Measurements from ENCODE around the gene GYS1.

The GYS1 gene

DNA sequence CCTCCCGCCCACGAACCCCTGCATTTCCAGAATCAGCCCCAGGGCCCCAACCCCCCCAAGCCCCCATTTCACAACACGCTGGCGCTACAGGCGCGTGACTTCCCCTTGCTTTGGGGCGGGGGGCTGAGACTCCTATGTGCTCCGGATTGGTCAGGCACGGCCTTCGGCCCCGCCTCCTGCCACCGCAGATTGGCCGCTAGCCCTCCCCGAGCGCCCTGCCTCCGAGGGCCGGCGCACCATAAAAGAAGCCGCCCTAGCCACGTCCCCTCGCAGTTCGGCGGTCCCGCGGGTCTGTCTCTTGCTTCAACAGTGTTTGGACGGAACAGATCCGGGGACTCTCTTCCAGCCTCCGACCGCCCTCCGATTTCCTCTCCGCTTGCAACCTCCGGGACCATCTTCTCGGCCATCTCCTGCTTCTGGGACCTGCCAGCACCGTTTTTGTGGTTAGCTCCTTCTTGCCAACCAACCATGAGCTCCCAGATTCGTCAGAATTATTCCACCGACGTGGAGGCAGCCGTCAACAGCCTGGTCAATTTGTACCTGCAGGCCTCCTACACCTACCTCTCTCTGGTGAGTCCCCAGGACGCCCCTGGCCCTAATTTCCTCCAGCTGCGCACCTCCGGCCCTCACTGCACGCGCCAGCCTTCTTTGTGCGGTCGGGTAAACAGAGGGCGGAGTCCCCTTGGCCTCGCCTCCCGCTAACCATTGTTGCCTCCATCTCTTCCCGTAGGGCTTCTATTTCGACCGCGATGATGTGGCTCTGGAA is 27.9 kb downstream of the GYS1 start, which contains the start of gene FTL (continued):
- TF ChIP-seq, protein P1, sequence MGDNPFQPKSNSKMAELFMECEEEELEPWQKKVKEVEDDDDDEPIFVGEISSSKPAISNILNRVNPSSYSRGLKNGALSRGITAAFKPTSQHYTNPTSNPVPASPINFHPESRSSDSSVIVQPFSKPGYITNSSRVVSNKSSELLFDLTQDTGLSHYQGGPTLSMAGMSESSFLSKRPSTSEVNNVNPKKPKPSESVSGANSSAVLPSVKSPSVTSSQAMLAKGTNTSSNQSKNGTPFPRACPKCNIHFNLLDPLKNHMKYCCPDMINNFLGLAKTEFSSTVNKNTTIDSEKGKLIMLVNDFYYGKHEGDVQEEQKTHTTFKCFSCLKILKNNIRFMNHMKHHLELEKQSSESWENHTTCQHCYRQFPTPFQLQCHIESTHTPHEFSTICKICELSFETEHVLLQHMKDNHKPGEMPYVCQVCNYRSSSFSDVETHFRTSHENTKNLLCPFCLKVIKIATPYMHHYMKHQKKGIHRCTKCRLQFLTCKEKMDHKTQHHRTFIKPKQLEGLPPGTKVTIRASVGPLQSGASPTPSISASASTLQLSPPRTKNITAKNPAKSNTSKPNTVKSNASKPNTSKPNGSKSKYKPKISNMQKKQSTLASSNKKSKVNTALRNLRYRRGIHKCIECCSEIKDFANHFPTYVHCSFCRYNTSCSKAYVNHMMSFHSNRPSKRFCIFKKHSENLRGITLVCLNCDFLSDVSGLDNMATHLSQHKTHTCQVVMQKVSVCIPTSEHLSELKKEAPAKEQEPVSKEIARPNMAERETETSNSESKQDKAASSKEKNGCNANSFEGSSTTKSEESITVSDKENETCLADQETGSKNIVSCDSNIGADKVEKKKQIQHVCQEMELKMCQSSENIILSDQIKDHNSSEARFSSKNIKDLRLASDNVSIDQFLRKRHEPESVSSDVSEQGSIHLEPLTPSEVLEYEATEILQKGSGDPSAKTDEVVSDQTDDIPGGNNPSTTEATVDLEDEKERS (tag by site-specific recombination; IDR thresholded peaks at IDR 0.05), result 0 out of 2 replicates have a peak, but pooled peaks have one; percentile 11
- TF ChIP-seq ZNF658 (tag by site-specific recombination; IDR thresholded peaks at IDR 0.05) (no peak), ZNF423 (tag by site-specific recombination; IDR thresholded peaks at IDR 0.05) (no peak), TCF7L2 (IDR thresholded peaks at IDR 0.05; ENCODE audit: borderline replicate concordance, low read depth, low read length) (peak; percentile 35; the same call in 1 of the 2 replicates), ZNF155 (tag by site-specific recombination; IDR thresholded peaks at IDR 0.05) (no peak), MZF1 (tag by site-specific recombination; IDR thresholded peaks at IDR 0.05; ENCODE audit: borderline replicate concordance) (no peak), ZNF433 (tag by site-specific recombination; IDR thresholded peaks at IDR 0.05; ENCODE audit: low read depth) (no peak), ZNF354C (tag by site-specific recombination; IDR thresholded peaks at IDR 0.05; ENCODE audit: borderline replicate concordance, low read depth) (no peak), ZFP37 (tag by site-specific recombination; IDR thresholded peaks at IDR 0.05) (peak; percentile 93; the same call in 1 of the 2 replicates), ZNF785 (tag by site-specific recombination; IDR thresholded peaks at IDR 0.05) (no peak; the same call in 1 of the 2 replicates), ZNF146 (tag by site-specific recombination; IDR thresholded peaks at IDR 0.05) (no peak), ZBTB1 (tag by site-specific recombination; IDR thresholded peaks at IDR 0.05) (no peak), ZNF138 (tag by site-specific recombination; IDR thresholded peaks at IDR 0.05; ENCODE audit: borderline replicate concordance) (no peak), HOXD13 (CRISPR knock-in tag; IDR thresholded peaks at IDR 0.05; ENCODE audit: borderline replicate concordance) (no peak), ZNF626 (tag by site-specific recombination; IDR thresholded peaks at IDR 0.05) (no peak), ZNF394 (tag by site-specific recombination; IDR thresholded peaks at IDR 0.05; ENCODE audit: borderline replicate concordance) (peak; percentile 74; the same call in 1 of the 2 replicates), ZNF214 (tag by site-specific recombination; IDR thresholded peaks at IDR 0.05; ENCODE audit: borderline replicate concordance) (no peak), ZNF248 (tag by site-specific recombination; IDR thresholded peaks at IDR 0.05) (no peak), ZNF335 (tag by site-specific recombination; conservative IDR thresholded peaks at IDR 0.05) (0 out of 2 replicates have a peak, but pooled peaks have one; percentile 7), ZNF274 (IDR thresholded peaks at IDR 0.05; ENCODE audit: low read length) (no peak), ZNF274 (tag by site-specific recombination; IDR thresholded peaks at IDR 0.05; ENCODE audit: borderline replicate concordance) (no peak), ZNF510 (tag by site-specific recombination; IDR thresholded peaks at IDR 0.05; ENCODE audit: insufficient replicate concordance) (no peak), ZNF16 (tag by site-specific recombination; IDR thresholded peaks at IDR 0.05; ENCODE audit: low read depth) (no peak), BCL11A (tag by site-specific recombination; IDR thresholded peaks at IDR 0.05; ENCODE audit: low read depth) (no peak; the same call in 1 of the 2 replicates), ZNF426 (tag by site-specific recombination; IDR thresholded peaks at IDR 0.05) (no peak)
- TF ChIP-seq, protein P2, sequence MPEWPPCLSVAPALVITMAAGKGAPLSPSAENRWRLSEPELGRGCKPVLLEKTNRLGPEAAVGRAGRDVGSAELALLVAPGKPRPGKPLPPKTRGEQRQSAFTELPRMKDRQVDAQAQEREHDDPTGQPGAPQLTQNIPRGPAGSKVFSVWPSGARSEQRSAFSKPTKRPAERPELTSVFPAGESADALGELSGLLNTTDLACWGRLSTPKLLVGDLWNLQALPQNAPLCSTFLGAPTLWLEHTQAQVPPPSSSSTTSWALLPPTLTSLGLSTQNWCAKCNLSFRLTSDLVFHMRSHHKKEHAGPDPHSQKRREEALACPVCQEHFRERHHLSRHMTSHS (tag by site-specific recombination; IDR thresholded peaks at IDR 0.05), result no peak
- TF ChIP-seq, protein P3, sequence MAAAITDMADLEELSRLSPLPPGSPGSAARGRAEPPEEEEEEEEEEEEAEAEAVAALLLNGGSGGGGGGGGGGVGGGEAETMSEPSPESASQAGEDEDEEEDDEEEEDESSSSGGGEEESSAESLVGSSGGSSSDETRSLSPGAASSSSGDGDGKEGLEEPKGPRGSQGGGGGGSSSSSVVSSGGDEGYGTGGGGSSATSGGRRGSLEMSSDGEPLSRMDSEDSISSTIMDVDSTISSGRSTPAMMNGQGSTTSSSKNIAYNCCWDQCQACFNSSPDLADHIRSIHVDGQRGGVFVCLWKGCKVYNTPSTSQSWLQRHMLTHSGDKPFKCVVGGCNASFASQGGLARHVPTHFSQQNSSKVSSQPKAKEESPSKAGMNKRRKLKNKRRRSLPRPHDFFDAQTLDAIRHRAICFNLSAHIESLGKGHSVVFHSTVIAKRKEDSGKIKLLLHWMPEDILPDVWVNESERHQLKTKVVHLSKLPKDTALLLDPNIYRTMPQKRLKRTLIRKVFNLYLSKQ (tag by site-specific recombination; IDR thresholded peaks at IDR 0.05; ENCODE audit: borderline replicate concordance), result no peak
- TF ChIP-seq, protein P4, sequence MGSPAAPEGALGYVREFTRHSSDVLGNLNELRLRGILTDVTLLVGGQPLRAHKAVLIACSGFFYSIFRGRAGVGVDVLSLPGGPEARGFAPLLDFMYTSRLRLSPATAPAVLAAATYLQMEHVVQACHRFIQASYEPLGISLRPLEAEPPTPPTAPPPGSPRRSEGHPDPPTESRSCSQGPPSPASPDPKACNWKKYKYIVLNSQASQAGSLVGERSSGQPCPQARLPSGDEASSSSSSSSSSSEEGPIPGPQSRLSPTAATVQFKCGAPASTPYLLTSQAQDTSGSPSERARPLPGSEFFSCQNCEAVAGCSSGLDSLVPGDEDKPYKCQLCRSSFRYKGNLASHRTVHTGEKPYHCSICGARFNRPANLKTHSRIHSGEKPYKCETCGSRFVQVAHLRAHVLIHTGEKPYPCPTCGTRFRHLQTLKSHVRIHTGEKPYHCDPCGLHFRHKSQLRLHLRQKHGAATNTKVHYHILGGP (tag by site-specific recombination; IDR thresholded peaks at IDR 0.05), result no peak; the same call in 1 of the 2 replicates
- TF ChIP-seq, protein P5, sequence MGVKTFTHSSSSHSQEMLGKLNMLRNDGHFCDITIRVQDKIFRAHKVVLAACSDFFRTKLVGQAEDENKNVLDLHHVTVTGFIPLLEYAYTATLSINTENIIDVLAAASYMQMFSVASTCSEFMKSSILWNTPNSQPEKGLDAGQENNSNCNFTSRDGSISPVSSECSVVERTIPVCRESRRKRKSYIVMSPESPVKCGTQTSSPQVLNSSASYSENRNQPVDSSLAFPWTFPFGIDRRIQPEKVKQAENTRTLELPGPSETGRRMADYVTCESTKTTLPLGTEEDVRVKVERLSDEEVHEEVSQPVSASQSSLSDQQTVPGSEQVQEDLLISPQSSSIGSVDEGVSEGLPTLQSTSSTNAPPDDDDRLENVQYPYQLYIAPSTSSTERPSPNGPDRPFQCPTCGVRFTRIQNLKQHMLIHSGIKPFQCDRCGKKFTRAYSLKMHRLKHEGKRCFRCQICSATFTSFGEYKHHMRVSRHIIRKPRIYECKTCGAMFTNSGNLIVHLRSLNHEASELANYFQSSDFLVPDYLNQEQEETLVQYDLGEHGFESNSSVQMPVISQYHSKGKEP (tag by site-specific recombination; IDR thresholded peaks at IDR 0.05), result no peak

Data from HEK293 (cell line).